ENCODE data around the gene GARIN5A.

The GARIN5A gene

DNA sequence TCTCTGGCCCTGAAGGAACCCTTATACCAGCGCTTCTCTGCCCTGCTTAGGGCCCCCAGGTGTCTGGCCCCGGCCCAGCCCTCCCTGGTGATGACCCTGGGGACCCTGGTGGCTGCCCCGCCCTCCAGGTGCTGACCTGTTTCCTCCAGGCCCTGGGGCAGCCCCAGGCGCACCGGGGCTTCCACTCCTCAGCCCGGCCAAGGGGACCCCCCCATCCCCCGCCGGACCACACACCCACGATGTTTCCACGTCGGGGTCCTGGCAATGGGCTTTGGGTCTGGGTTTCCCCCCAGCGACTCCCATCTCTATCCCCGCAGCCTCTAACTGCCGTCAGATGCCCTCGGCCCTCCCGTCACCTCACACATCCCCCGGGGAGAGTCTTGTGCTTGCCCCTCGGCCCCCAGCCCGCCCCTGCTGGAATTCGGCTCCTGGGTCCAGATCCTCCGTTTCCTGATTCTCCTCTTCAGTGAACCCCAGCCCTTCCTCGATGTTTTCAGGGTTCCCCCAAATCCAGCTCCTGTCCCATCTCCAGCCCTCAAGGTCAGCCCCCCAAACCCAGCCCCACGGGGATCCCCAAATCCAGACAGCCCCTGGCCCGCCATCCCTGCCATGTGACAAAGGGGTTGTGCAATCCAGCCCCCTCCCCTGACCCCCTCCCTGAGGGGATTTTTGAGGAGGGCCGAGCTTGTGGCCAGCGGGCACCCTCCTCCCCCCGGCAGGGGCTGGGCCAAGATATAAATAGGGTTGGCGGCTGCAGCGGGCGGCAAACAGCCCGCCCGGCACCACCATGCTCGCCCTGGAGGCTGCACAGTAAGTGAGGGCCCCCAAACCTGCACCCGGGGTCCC is 58.2 kb downstream of the GARIN5A start, which contains the start of gene SPIB:
Gene SPIB, plus strand, starts transcription at position 763 of the 846 bp plus-strand sequence. Its CDS starts 25 bp downstream, at position 788.
- in situ Hi-C loops (cut with MboI; ENCODE audit: low sequenced_read_pairs): no loop called here

- in situ Hi-C loops (cut with MboI; ENCODE audit: low sequenced_read_pairs): no loop called here
Measured at GRCh38 chr19:50417111-50418081, 59.3 kb downstream of the GARIN5A start.
